K562 (cell line): ENCODE measurements around the gene RTP3.

Experiments used
- RAD21 ChIP-seq, 2 experiments: fragments of 250-450 bp in 1 of 2; fragments of 450-650 bp in 1 of 2; sonication (Bioruptor Pico) in 1 of 2; formaldehyde crosslinking in 1 of 2; IDR thresholded peaks in 1 of 2; conservative IDR thresholded peaks in 1 of 2; 2 replicates each; pipeline versions ENCODE4 v1.4.0 to v1.8.0; 2020 to 2022; ENCODE audit warnings: mild to moderate bottlenecking in 2 of 2, moderate library complexity in 1 of 2
- TAF1 ChIP-seq: IDR thresholded peaks from 2 replicates; pipeline ENCODE4 v1.6.1; 2011; ENCODE audit warnings: mild to moderate bottlenecking, low read length, moderate library complexity; ENCODE audit not compliant: insufficient read depth, control insufficient read depth, severe bottlenecking; ENCODE audit errors: extremely low read depth
- ZNF23 ChIP-seq: fragments of 250-450 bp; sonication (Bioruptor Pico); IDR thresholded peaks from 2 replicates; pipeline ENCODE4 v1.4.0; 2020; ENCODE audit warnings: mild to moderate bottlenecking
- TF ChIP-seq, protein P1 (sequence below): fragments of 200-400 bp; formaldehyde crosslinking; IDR thresholded peaks from 2 replicates; pipeline ENCODE4 v1.6.1; 2017; ENCODE audit warnings: mild to moderate bottlenecking, low read depth, low read length, moderate library complexity

DNA sequence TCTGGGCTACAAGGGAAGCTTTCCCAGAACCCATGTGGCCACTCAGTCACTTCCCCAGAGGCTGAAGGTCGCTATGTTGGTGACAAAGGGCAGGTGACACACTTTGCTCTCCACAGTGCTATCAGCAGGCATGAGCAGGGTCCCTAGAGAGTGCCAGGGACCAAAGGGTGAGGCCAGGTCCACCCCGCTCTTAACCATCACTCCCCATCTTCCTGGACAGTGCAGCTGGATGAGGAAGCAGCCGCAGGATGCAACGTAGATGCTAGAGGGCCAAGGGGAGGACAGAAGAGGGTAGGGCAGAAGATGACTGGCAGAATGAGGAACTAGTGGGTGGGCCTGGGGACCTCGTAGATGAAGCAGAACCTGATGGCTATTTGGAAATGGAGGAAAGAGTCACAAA is 19.4 kb upstream of the RTP3 start:
- TF ChIP-seq RAD21 (CRISPR knock-in tag; conservative IDR thresholded peaks at IDR 0.05 in 1 of 2, IDR thresholded peaks at IDR 0.05 in 1 of 2) (no peak), ZNF23 (no peak), TAF1 (no peak)
- TF ChIP-seq, protein P1, sequence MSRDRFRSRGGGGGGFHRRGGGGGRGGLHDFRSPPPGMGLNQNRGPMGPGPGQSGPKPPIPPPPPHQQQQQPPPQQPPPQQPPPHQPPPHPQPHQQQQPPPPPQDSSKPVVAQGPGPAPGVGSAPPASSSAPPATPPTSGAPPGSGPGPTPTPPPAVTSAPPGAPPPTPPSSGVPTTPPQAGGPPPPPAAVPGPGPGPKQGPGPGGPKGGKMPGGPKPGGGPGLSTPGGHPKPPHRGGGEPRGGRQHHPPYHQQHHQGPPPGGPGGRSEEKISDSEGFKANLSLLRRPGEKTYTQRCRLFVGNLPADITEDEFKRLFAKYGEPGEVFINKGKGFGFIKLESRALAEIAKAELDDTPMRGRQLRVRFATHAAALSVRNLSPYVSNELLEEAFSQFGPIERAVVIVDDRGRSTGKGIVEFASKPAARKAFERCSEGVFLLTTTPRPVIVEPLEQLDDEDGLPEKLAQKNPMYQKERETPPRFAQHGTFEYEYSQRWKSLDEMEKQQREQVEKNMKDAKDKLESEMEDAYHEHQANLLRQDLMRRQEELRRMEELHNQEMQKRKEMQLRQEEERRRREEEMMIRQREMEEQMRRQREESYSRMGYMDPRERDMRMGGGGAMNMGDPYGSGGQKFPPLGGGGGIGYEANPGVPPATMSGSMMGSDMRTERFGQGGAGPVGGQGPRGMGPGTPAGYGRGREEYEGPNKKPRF = no peak
